Activated B cell treated with CpG ODN at 0.5 μM for 24 hours (primary cell): ENCODE results near the gene BRIX1. TPM values are rescaled to one million over a fixed set of nuclear protein-coding genes. Genes with fewer than 3 reads are reported as not detected.

ENCODE experiments used
- ATAC-seq: fragments of 200-7000 bp; cut with Tn5 transposase; one replicate; pipeline ENCODE4 v1.10.0; 2021; ENCODE audit warnings: low read depth, mild to moderate bottlenecking, moderate library complexity
- CTCF ChIA-PET: fragments of 350-600 bp; sonication (Branson Sonifier 250); formaldehyde crosslinking; loops from one replicate; lab custom pipeline; 2021; ENCODE audit warnings: antibody characterized with exemption; lab: Charles Lee
- POLR2A ChIA-PET: fragments of 350-600 bp; sonication (Branson Sonifier 250); formaldehyde crosslinking; loops from one replicate; lab custom pipeline; 2021; ENCODE audit warnings: antibody characterized with exemption; lab: Charles Lee
- DNase-seq: peaks from one replicate; pipeline ENCODE4 v3.0.0; 2022
- H3K27ac Mint-ChIP-seq: one replicate; pipeline ENCODE4 v1.8.0; 2020; ENCODE audit warnings: mixed read lengths
- H3K27me3 Mint-ChIP-seq: one replicate; pipeline ENCODE4 v1.8.0; 2021; ENCODE audit warnings: mixed read lengths
- H3K36me3 Mint-ChIP-seq: one replicate; pipeline ENCODE4 v1.8.0; 2021; ENCODE audit warnings: low read depth, mixed read lengths
- H3K4me1 Mint-ChIP-seq: one replicate; pipeline ENCODE4 v1.8.0; 2021; ENCODE audit warnings: mixed read lengths
- H3K4me3 Mint-ChIP-seq: one replicate; pipeline ENCODE4 v1.8.0; 2020; ENCODE audit warnings: mild to moderate bottlenecking, mixed read lengths
- H3K9me3 Mint-ChIP-seq: one replicate; pipeline ENCODE4 v1.8.0; 2020; ENCODE audit warnings: mixed read lengths
- CTCF ChIP-seq: fragments of 200-600 bp; IDR thresholded peaks from one replicate; pipeline ENCODE4 v1.8.0; 2022; ENCODE audit warnings: antibody characterized with exemption, mild to moderate bottlenecking
- intact Hi-C: fragments of 100-400 bp; cut with micrococcal nuclease; formaldehyde crosslinking; loops from one replicate; pipeline ENCODE4 v1.15.1; 2024
- total RNA-seq: library from RNA; stranded (reverse); gene quantifications from 2 replicates; pipeline ENCODE4 v1.2.3, GENCODE V29; 2022

BRIX1 gene
- total RNA-seq = 40.6 and 42.4 TPM in 2 replicates

GRCh38 chr5:34915139-34915855, at the start of gene BRIX1, which contains the start of gene RAD1:
BRIX1 (plus strand) TSS chr5:34915711; CDS start chr5:34915739, 28 bp downstream.
RAD1 (minus strand) TSS chr5:34915504; CDS start chr5:34914892, 612 bp downstream.
- CTCF ChIA-PET = interaction anchor here (0.7 to 2.9 kb wide), 4 partner anchors 14 to 1326 kb away, joined by 3 to 15 read pairs (median 4); partner anchors contain the start of genes DNAJC21 and NADK2
- TF ChIP-seq CTCF = no peak
- H3K4me3 Mint-ChIP-seq = peak within 1 kb of the TSS; percentile 57
- H3K27ac Mint-ChIP-seq = no peak within 1 kb of the TSS
- ATAC-seq = peak; percentile 98
- no peaks in the 10 kb centered on the region for H3K9me3 Mint-ChIP-seq
- intact Hi-C loops = loop anchor here (1.0 to 10.0 kb wide), 8 partner anchors 9 to 1327 kb away; partner anchors contain the start of genes DNAJC21, SKP2 and TTC23L
- peak; percentile 92 for DNase-seq
- no peaks in the 10 kb centered on the region for H3K27me3 Mint-ChIP-seq
- H3K36me3 Mint-ChIP-seq = peaks cover 36% of the 10 kb centered on the region
- POLR2A ChIA-PET = interaction anchor here (0.8 to 4.0 kb wide), 10 partner anchors 9 to 1475 kb away, joined by 3 to 125 read pairs (median 7); partner anchors contain the start of genes AMACR, DNAJC21, LMBRD2 and NADK2
- H3K4me1 Mint-ChIP-seq = peaks cover 34% of the 10 kb centered on the region

- no peak for TF ChIP-seq CTCF
- ChIA-PET CTCF (no interaction called here), POLR2A (no interaction called here)
- no peak overlapping the region for H3K4me3 Mint-ChIP-seq
- no peaks in the 10 kb centered on the region for H3K27me3 Mint-ChIP-seq
- H3K36me3 Mint-ChIP-seq = no peaks in the 10 kb centered on the region
- ATAC-seq (no peak), DNase-seq (no peak)
- no peaks in the 10 kb centered on the region for H3K4me1 Mint-ChIP-seq
- intact Hi-C loops = no loop called here
- H3K9me3 Mint-ChIP-seq = no peaks in the 10 kb centered on the region
- H3K27ac Mint-ChIP-seq = no peak overlapping the region
Observed at GRCh38 chr5:34866989-34867471, 48.5 kb upstream of the BRIX1 start.

GRCh38 chr5:34867660-34868059, 47.9 kb upstream of the BRIX1 start:
- intact Hi-C loops = no loop called here
- Mint-ChIP-seq H3K4me3 (no peak overlapping the region), H3K4me1 (no peaks in the 10 kb centered on the region), H3K27me3 (no peaks in the 10 kb centered on the region), H3K36me3 (no peaks in the 10 kb centered on the region), H3K27ac (no peak overlapping the region), H3K9me3 (no peaks in the 10 kb centered on the region)
- ChIA-PET POLR2A (no interaction called here), CTCF (no interaction called here)
- TF ChIP-seq CTCF = no peak
- no peak for ATAC-seq
- DNase-seq = no peak

- H3K9me3 Mint-ChIP-seq = no peaks in the 10 kb centered on the region
- no peak for TF ChIP-seq CTCF
- peaks cover 3% of the 10 kb centered on the region for H3K27me3 Mint-ChIP-seq
- H3K36me3 Mint-ChIP-seq = no peaks in the 10 kb centered on the region
- ATAC-seq = no peak
- intact Hi-C loops = no loop called here
- no peak overlapping the region for H3K27ac Mint-ChIP-seq
- no peak for DNase-seq
- ChIA-PET POLR2A (no interaction called here), CTCF (no interaction called here)
- H3K4me3 Mint-ChIP-seq = no peak overlapping the region
- H3K4me1 Mint-ChIP-seq = no peaks in the 10 kb centered on the region
Observed at GRCh38 chr5:34868791-34869190, 46.7 kb upstream of the BRIX1 start.

GRCh38 chr5:34869256-34869655, 46.3 kb upstream of the BRIX1 start:
- TF ChIP-seq CTCF = no peak
- Mint-ChIP-seq H3K27ac (no peak overlapping the region), H3K27me3 (peaks cover 3% of the 10 kb centered on the region), H3K36me3 (no peaks in the 10 kb centered on the region), H3K9me3 (no peaks in the 10 kb centered on the region), H3K4me1 (no peaks in the 10 kb centered on the region), H3K4me3 (no peak overlapping the region)
- no peak for ATAC-seq
- intact Hi-C loops = no loop called here
- ChIA-PET POLR2A (no interaction called here), CTCF (no interaction called here)
- DNase-seq = no peak
